T-helper 1 cell treated with Interleukin-12 subunit alpha and Interleukin-12 subunit beta and Interleukin-4 antibody, amounts not matched to agents 30 ng/mL and 1 ng/mL, for 36 hours (primary cell): ENCODE data around the gene RNGTT. TPM values are rescaled to one million over a fixed set of nuclear protein-coding genes. Genes with fewer than 3 reads are reported as not detected.
"Not testable (repeated sequence)": the region's sequence is repeated elsewhere in the genome, so short reads cannot be mapped to it uniquely, and the experiment has no call there.

Experiments used
- intact Hi-C: fragments of 100-400 bp; cut with micrococcal nuclease; formaldehyde crosslinking; loops from one replicate; pipeline ENCODE4 v1.15.1; 2024
- total RNA-seq: library from RNA; stranded (reverse); gene quantifications from 2 replicates; pipeline ENCODE4 v1.2.3, GENCODE V29; 2022

RNGTT gene
- total RNA-seq, 1 donor from 2014 or later, result 24.4 TPM

GRCh38 chr6:88741939-88742338 lies 221.5 kb downstream of the RNGTT start:
- intact Hi-C loops, result no loop called here

GRCh38 chr6:88741071-88741470 lies 222.3 kb downstream of the RNGTT start:
- intact Hi-C loops, result no loop called here

DNA sequence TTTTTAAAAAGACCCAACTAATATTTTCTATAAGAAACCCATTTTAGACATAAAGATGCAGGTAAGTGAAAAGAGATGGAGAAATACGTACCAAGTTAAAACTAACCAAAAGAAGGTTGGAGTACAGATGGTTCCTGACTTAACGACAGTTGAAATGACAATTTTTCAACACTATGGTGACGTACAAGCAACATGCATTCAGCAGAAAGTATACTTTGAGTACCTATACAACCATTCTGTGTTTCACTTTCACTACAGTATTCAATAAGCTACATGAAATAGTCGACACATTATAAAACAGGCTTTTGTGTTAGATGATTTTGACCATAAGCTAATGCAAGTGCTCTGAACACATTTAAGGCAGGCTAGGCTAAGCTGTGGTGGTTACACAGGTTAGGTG lies 228.9 kb downstream of the RNGTT start:
- intact Hi-C loops, result no loop called here

- intact Hi-C loops, result no loop called here
Measured at GRCh38 chr6:88730611-88731011, 232.8 kb downstream of the RNGTT start.

GRCh38 chr6:88728756-88729155 lies 234.7 kb downstream of the RNGTT start:
- intact Hi-C loops, result no loop called here

DNA sequence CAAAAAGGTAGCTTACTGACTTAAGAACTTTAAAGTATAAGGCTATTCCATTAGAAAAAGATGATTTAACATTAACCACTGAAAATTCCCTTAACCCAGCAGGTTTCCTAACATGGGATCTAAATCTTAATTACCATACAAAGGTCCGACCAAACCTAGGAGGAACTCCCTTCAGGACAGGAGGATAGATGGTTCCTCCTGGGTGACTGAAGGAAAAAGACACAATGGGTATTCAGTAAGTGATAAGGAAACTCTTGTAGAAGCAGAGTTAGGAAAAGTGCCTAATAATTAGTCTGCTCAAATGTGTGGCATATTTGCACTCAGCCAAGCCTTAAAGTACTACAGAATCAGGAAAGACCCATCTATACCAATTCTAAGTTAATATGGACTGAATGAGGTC lies 237.0 kb downstream of the RNGTT start:
- intact Hi-C loops, result not testable (repeated sequence)

DNA sequence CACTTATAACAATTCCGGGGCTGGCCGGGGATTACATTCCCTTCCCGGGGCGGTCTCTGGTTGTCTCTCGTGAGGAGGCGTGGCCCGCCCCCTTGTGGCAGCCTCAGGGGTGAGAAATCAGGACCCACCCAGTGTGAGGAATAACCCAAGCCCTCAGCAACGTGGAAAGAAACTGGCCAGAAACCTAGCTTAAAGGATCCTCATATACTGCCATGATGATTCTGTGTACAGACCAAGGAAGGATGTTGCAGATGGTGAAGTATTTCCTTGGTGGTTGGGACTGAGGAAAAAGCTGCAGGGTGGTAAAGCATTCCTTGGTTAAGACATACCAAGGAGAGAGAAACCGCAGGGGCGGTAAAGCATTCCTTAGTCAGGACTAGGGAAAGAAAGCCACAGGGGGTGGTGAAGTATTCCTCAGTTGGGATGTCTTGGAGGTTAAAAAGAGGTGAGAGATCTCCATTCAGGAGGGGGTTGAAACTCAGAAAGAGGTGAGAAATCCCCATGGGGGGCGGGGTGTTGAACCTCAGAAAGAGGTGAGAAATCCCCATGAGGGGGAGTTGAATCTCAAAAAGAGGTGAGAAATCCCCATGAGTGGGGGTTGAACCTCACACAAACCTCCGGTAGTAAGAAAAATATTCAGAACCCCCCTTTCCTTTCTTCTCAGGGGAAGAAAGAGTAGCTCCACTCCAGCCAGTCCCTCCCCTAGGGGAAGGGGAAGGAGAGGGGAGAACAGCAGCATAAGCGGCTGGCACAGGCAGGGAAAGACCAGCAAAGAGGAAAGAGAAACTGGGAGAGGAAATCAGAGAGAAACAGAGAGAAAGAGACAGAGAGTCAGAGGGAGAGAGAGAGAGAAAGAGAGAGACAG lies 238.1 kb downstream of the RNGTT start:
- intact Hi-C loops, result no loop called here

DNA sequence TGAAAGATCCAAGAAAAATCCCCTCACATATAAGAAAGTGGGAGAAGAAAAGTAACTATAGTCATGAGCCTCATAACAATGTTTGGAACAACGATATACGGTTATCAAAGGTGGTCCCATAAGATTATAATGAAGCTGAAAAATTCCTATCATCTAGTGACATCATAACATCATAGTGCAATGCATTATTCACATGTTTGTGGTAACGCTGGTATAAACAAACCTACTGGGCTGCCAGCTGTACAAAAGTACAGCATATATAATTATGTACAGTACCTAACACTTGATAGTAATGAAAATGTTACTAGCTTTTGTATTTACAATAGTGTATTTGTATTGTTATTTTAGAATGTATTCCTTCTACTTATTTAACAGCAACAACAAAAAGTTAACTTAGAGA lies 240.7 kb downstream of the RNGTT start:
- intact Hi-C loops, result no loop called here

- intact Hi-C loops, result not testable (repeated sequence)
Measured at GRCh38 chr6:88716399-88716798, 247.0 kb downstream of the RNGTT start.

DNA sequence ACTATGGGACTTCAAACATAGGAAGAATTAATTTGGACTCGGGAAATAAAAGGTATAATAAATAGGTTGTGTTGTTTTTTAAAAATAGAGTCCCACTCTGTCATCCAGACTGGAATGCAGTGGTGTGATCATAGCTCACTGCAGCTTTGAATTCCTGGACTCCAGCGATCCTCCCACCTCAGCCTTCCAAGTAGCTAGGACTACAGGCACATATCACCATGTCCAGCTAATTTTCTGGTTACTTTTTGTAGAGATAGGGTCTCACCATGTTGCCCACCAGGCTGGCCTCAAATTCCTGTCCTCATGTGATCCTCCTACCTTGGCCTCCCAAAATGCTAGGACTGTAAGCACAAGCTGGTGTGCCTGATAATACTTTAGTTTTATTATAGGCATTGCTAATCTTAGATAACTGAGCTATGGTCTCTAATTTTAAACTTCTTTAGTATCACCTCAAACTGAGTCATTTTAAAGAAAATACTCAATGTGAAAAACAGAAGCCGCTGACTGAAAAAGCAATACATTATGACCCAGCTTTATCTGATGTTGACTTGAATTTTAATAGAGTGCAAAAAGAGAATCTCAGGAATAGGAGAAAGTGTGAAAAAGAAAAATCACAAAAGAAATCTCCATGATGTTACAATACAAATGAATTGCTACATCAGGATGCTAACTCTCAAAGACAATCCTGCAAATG lies 251.0 kb downstream of the RNGTT start:
- intact Hi-C loops, result no loop called here

DNA sequence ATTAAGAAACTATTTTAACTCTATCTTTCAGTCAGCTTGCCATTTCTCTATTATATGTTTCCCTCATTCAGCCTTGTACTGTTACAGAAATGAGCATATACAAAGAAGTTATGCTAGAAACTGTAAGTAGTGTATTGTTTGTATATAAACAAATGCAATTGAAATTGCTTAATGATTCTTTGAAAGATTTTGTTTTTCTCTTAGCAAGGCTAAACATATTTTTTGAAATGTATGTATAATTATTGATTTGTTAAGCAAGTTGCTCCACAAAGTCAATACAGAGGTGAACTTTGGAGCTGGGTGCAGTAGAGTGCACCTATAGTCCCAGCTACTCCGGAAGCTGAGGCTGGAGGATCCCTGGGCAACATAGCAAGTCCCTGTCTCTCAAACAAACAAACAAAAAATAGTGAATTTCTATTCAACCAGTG lies 253.6 kb downstream of the RNGTT start:
- intact Hi-C loops, result no loop called here

DNA sequence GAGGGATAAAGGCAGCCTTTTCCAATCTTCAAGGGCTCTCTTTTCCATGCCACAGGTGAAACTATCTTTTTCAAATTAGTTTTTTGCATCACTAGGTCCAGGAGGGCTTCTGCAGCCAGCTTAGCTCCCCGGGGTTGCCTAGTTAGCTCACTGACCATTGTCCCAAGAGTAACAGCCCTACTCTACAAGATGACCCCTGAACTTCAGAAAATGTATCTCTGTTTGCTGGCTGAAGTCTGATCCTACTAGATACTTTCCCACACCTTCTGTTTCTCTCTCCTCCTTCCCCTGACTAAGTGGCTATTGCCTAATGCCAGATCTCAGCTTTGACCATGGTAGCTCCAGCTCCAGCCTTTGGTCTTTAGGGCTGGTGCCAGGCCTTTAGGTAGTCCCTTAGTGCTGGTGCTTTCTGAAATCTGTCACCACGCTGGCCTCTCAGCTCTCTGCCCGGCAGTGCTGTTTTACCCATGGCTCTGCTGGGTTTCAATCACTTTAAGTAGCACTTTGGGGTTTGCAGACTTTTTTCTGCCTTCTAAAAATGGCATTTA lies 255.1 kb downstream of the RNGTT start:
- intact Hi-C loops, result no loop called here

- intact Hi-C loops, result no loop called here
Measured at GRCh38 chr6:88705601-88706000, 257.8 kb downstream of the RNGTT start.

- intact Hi-C loops, result no loop called here
Measured at GRCh38 chr6:88704980-88705379, 258.4 kb downstream of the RNGTT start.

DNA sequence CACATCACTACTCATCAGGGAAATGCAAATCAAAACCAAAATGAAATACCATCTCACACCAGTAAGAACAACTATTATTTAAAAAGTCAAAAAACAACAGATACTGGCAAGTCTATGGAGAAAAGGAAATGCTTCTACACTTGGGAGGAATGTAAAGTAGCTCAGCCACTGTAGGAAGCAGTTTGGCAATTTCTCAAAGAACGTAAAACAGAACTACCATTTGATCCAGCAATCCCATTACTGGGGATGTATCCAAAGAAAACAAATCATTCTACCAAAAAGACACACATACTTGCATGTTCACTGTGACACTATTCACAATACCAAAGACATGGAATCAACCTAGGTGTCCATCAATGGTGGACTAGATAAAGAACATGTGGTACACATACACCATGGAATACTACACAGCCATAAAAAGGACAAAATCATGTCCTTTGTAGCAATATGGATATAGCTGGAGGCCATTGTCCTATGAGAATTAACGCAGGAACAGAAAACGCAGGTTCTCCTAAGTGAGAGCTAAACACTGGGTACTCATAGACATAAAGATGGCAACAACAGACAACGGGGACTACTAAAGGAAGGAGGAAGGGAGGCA lies 260.4 kb downstream of the RNGTT start:
- intact Hi-C loops, result no loop called here

- intact Hi-C loops, result no loop called here
Measured at GRCh38 chr6:88698661-88699060, 264.8 kb downstream of the RNGTT start.

- intact Hi-C loops, result no loop called here
Measured at GRCh38 chr6:88695937-88696336, 267.5 kb downstream of the RNGTT start.

DNA sequence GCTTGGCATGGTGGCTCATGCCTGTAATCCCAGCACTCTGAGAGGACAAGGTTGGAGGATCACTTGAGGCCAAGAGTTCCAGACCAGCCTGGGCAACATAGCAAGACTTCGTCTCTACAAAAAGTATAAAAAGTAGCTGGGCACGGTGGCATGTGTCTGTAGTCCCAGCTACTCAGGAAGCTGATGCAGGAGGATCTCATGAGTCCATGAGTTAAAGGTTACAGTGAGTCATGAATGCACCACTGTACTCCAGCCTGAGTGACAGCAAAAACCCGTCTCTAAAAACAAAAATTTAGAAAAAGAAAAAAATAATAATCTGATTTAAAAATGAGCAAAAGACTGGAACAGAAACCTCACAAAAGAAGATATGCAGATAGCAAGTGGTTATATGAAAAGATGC lies 279.7 kb downstream of the RNGTT start:
- intact Hi-C loops, result no loop called here

DNA sequence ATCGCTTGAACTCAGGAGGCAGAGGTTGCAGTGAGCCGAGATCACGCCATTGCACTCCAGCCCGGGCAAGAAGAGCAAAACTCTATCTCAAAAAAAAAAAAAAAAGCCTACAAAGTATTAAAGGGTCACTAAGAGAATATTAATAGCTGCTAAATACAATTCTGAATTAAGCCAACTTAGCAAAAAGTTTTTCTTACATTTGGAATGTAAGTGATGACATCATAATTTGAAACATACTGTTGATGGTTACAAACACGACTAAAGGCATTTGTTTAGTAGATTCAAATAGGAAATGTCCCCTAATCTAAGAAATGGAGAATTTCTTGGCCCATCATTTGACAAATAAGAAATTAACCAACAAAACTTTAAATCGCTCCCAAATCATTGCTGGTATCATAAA lies 282.8 kb downstream of the RNGTT start:
- intact Hi-C loops, result no loop called here

DNA sequence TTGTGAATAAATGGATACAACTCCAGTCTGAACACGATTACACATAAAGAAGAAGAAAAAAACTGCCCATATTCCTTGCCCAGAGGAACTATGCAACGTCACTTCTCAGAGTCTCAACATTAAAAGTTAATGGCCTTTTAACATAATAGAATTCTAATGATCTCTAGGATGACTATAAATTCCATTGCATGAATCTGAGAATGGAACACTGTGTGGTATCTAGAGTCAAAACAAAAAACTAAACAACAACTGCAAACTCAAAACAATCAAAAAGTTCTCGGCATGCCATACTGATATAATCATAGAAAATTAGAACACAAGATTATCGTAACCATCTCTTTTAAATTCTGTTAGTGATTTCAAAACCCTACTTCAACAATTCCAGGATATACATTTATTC lies 283.6 kb downstream of the RNGTT start:
- intact Hi-C loops, result no loop called here

GRCh38 chr6:88677356-88677755 lies 286.1 kb downstream of the RNGTT start:
- intact Hi-C loops, result no loop called here

DNA sequence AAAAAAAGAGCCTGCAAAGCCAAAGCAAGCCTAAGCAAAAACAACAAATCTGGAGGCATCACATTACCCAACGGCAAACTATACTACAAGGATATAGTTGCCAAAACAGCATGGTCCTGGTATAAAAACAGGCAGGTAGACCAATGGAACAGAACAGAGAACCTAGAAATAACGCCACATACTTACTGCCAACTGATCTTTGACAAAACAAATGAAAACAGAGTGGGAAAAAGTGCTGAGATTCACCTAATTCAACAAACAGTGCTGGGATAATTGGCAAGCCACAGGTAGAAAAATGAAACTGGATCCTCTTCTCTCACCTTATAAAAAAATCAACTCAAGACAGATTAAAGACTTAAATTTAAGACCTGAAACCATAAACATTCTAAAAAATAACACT lies 291.8 kb downstream of the RNGTT start:
- intact Hi-C loops, result no loop called here
